Tibial nerve (tissue), 3 donors: ENCODE results near the gene EARS2.

Experiments used
- CTCF ChIP-seq, 5 experiments: fragments of 200-600 bp in 3 of 5; fragments of 450-650 bp in 2 of 5; sonication (generic) in 3 of 5; IDR thresholded peaks; one replicate each; pipeline ENCODE4 v1.5.1; 2016 to 2019; ENCODE audit warnings: antibody characterized with exemption in 5 of 5, mild to moderate bottlenecking in 3 of 5, moderate library complexity in 2 of 5
- POLR2A ChIP-seq, 2 donors: fragments of 450-650 bp; IDR thresholded peaks; one replicate each; pipeline ENCODE4 v1.6.1; 2017; ENCODE audit warnings: antibody characterized with exemption in 2 of 2, mild to moderate bottlenecking in 2 of 2, moderate library complexity in 2 of 2

GRCh38 chr16:23480257-23480656 lies 76.9 kb downstream of the EARS2 start:
- TF ChIP-seq CTCF (IDR thresholded peaks at IDR 0.05) = no peak
- no peak for TF ChIP-seq POLR2A (IDR thresholded peaks at IDR 0.05)
